Thoracic aorta (tissue), 2 donors: ENCODE data around the gene ZMYND8. TPM values are rescaled to one million over a fixed set of nuclear protein-coding genes. Genes with fewer than 3 reads are reported as not detected.
A peak's percentile ranks its signal among the peaks of the same experiment; 100 is the strongest.

ENCODE experiments used
- ATAC-seq: fragments of 150-250 bp; one replicate; pipeline ENCODE4 v1.8.0; 2017; ENCODE audit warnings: low read depth; ENCODE audit not compliant: insufficient number of reproducible peaks, low FRiP score
- DNase-seq: peaks from one replicate; pipeline ENCODE4 v3.0.0-alpha.2; 2020; ENCODE audit warnings: low spot score
- H3K27ac ChIP-seq, 2 donors: fragments of 200-600 bp; sonication (generic); 1 replicate in 1 of 2; 2 replicates in 1 of 2; pipeline ENCODE4 v1.5.1; 2016; ENCODE audit warnings: mild to moderate bottlenecking in 2 of 2, moderate library complexity in 2 of 2
- H3K27me3 ChIP-seq: fragments of 200-600 bp; sonication (generic); replicated peaks from 2 replicates; pipeline ENCODE4 v1.6.0; 2016; ENCODE audit warnings: mild to moderate bottlenecking; ENCODE audit not compliant: insufficient read depth
- H3K36me3 ChIP-seq: fragments of 200-600 bp; sonication (generic); one replicate; pipeline ENCODE4 v1.5.1; 2016
- H3K4me1 ChIP-seq, 2 donors: fragments of 200-600 bp; sonication (generic); 1 replicate in 1 of 2; 2 replicates in 1 of 2; pipeline versions ENCODE4 v1.5.1 to v1.6.0; 2016; ENCODE audit warnings: low read depth in 2 of 2, mild to moderate bottlenecking in 1 of 2; ENCODE audit not compliant: control insufficient read depth in 1 of 2
- H3K4me3 ChIP-seq: fragments of 200-600 bp; sonication (generic); 2 replicates; pipeline ENCODE4 v1.5.1; 2016; ENCODE audit warnings: mild to moderate bottlenecking
- H3K9me3 ChIP-seq: fragments of 200-600 bp; sonication (generic); 2 replicates; pipeline ENCODE4 v1.5.1; 2016
- CTCF ChIP-seq: fragments of 200-600 bp; sonication (generic); IDR thresholded peaks from one replicate; pipeline ENCODE4 v1.5.1; 2019; ENCODE audit warnings: antibody characterized with exemption
- total RNA-seq, 2 donors: library from RNA; depleted of rRNA; stranded (reverse); fragments of >200 nt; gene quantifications; one replicate each; pipeline versions ENCODE4 v1.1.0 to v1.2.3, GENCODE V29; 2016

ZMYND8 gene
- total RNA-seq, 2 donors from 2014 or later = 17.9 to 27.2 TPM

- peak; percentile 82 for TF ChIP-seq CTCF
- Histone ChIP-seq H3K36me3 (no peaks in the 10 kb centered on the region), H3K9me3 (no peaks in the 10 kb centered on the region), H3K27me3 (no peaks in the 10 kb centered on the region), H3K4me3 (no peak overlapping the region), H3K4me1 (peaks cover 45 to 61% of the 10 kb centered on the region in 2 donors), H3K27ac (peak overlapping the region; percentile 93 to 94)
- ATAC-seq = peak; percentile 54
- DNase-seq = no peak
Observed at GRCh38 chr20:47272893-47273590, 83.5 kb downstream of the ZMYND8 start.

GRCh38 chr20:47271046-47271615 lies 85.4 kb downstream of the ZMYND8 start:
- Histone ChIP-seq H3K27me3 (no peaks in the 10 kb centered on the region), H3K27ac (no peak overlapping the region), H3K4me3 (no peak overlapping the region), H3K4me1 (peaks cover 30 to 43% of the 10 kb centered on the region in 2 donors), H3K36me3 (no peaks in the 10 kb centered on the region), H3K9me3 (no peaks in the 10 kb centered on the region)
- no peak for TF ChIP-seq CTCF
- DNase-seq (no peak), ATAC-seq (no peak)

GRCh38 chr20:47269309-47270165 lies 87.0 kb downstream of the ZMYND8 start:
- ATAC-seq (no peak), DNase-seq (no peak)
- H3K4me1 ChIP-seq = peaks cover 17 to 27% of the 10 kb centered on the region in 2 donors
- peak overlapping the region in 1 of 2 donors; percentile 14 for H3K27ac ChIP-seq
- H3K27me3 ChIP-seq = no peaks in the 10 kb centered on the region
- H3K9me3 ChIP-seq = no peaks in the 10 kb centered on the region
- TF ChIP-seq CTCF = no peak
- no peak overlapping the region for H3K4me3 ChIP-seq
- H3K36me3 ChIP-seq = no peaks in the 10 kb centered on the region

GRCh38 chr20:47267621-47268020 lies 88.9 kb downstream of the ZMYND8 start:
- Histone ChIP-seq H3K4me3 (no peak overlapping the region), H3K4me1 (peaks cover 0 to 27% of the 10 kb centered on the region in 2 donors), H3K27ac (no peak overlapping the region), H3K27me3 (no peaks in the 10 kb centered on the region), H3K9me3 (no peaks in the 10 kb centered on the region), H3K36me3 (no peaks in the 10 kb centered on the region)
- no peak for TF ChIP-seq CTCF
- ATAC-seq (no peak), DNase-seq (no peak)
